IPS-11a (cell line): Measurements from ENCODE around the gene WDR4.
"Not testable (repeated sequence)": the region's sequence is repeated elsewhere in the genome, so short reads cannot be mapped to it uniquely, and the experiment has no call there.

Source experiments
- H3K4me3 ChIP-seq: one replicate; pipeline ENCODE4 v1.5.1; 2013; ENCODE audit warnings: low read depth, low read length, control low read depth

Gene WDR4

GRCh38 chr21:42820616-42821465 is 58.5 kb downstream of the WDR4 start:
- no peak overlapping the region for H3K4me3 ChIP-seq

GRCh38 chr21:42819861-42820615 is 59.3 kb downstream of the WDR4 start:
- no peak overlapping the region for H3K4me3 ChIP-seq

GRCh38 chr21:42818328-42818749 is 61.0 kb downstream of the WDR4 start:
- no peak overlapping the region for H3K4me3 ChIP-seq

- H3K4me3 ChIP-seq = no peak overlapping the region
Measured at GRCh38 chr21:42815217-42815616, 64.1 kb downstream of the WDR4 start.

- H3K4me3 ChIP-seq = not testable (repeated sequence)
Measured at GRCh38 chr21:42812528-42813241, 66.7 kb downstream of the WDR4 start.

- no peak overlapping the region for H3K4me3 ChIP-seq
Measured at GRCh38 chr21:42811960-42812359, 67.4 kb downstream of the WDR4 start.

GRCh38 chr21:42809577-42810475 is 69.5 kb downstream of the WDR4 start:
- H3K4me3 ChIP-seq = no peak overlapping the region

- H3K4me3 ChIP-seq = no peak overlapping the region
Measured at GRCh38 chr21:42809171-42809570, 70.2 kb downstream of the WDR4 start.

GRCh38 chr21:42807938-42808613 is 71.3 kb downstream of the WDR4 start:
- no peak overlapping the region for H3K4me3 ChIP-seq

- H3K4me3 ChIP-seq = not testable (repeated sequence)
Measured at GRCh38 chr21:42807293-42807895, 71.9 kb downstream of the WDR4 start.

GRCh38 chr21:42806509-42807140 is 72.7 kb downstream of the WDR4 start:
- no peak overlapping the region for H3K4me3 ChIP-seq

GRCh38 chr21:42801616-42802015 is 77.7 kb downstream of the WDR4 start:
- not testable (repeated sequence) for H3K4me3 ChIP-seq

- H3K4me3 ChIP-seq = no peak overlapping the region
Measured at GRCh38 chr21:42799948-42800347, 79.4 kb downstream of the WDR4 start.

GRCh38 chr21:42799516-42799915 is 79.8 kb downstream of the WDR4 start:
- H3K4me3 ChIP-seq = no peak overlapping the region
